GM23338 (cell line): Measurements from ENCODE around the gene MR1.

Source experiments
- CREB1 ChIP-seq: fragments of 250-450 bp; sonication (Bioruptor Pico); IDR thresholded peaks from 2 replicates; pipeline ENCODE4 v1.5.0; 2020; ENCODE audit warnings: low read depth, mild to moderate bottlenecking, moderate library complexity
- CTCF ChIP-seq, 2 experiments: fragments of 200-600 bp in 1 of 2; sonication (generic) in 1 of 2; conservative IDR thresholded peaks; 2 replicates each; pipeline versions ENCODE4 v1.5.1 to v1.6.1; 2016 to 2017; ENCODE audit warnings: antibody characterized with exemption in 2 of 2, low read depth in 2 of 2, mild to moderate bottlenecking in 2 of 2, moderate library complexity in 1 of 2
- ETS1 ChIP-seq: IDR thresholded peaks from 2 replicates; pipeline ENCODE4 v1.6.1; 2016; ENCODE audit warnings: antibody characterized with exemption
- EZH2 ChIP-seq: fragments of 200-600 bp; sonication (generic); IDR thresholded peaks from one replicate; pipeline ENCODE4 v1.8.0; 2017; ENCODE audit warnings: antibody characterized with exemption, mild to moderate bottlenecking, low read depth; ENCODE audit not compliant: unreplicated experiment
- EZH2phosphoT487 ChIP-seq: fragments of 200-600 bp; sonication (generic); IDR thresholded peaks from one replicate; pipeline ENCODE4 v1.8.1; 2018; ENCODE audit warnings: antibody characterized with exemption; ENCODE audit not compliant: unreplicated experiment
- JUNB ChIP-seq: IDR thresholded peaks from one replicate; pipeline ENCODE4 v1.6.1; 2016; ENCODE audit warnings: antibody characterized with exemption; ENCODE audit not compliant: unreplicated experiment
- NANOG ChIP-seq: IDR thresholded peaks from 2 replicates; pipeline ENCODE4 v1.6.1; 2016; ENCODE audit warnings: antibody characterized with exemption, borderline replicate concordance
- POLR2AphosphoS5 ChIP-seq: IDR thresholded peaks from 2 replicates; pipeline ENCODE4 v1.6.1; 2016; ENCODE audit warnings: antibody characterized with exemption, low read depth
- REST ChIP-seq: IDR thresholded peaks from one replicate; pipeline ENCODE4 v1.6.1; 2018; ENCODE audit warnings: antibody characterized with exemption; ENCODE audit not compliant: unreplicated experiment
- STAT1 ChIP-seq: IDR thresholded peaks from one replicate; pipeline ENCODE4 v1.6.1; 2016; ENCODE audit warnings: antibody characterized with exemption; ENCODE audit not compliant: unreplicated experiment
- ZNF114 ChIP-seq: fragments of 250-450 bp; sonication (Bioruptor Pico); IDR thresholded peaks from 2 replicates; pipeline ENCODE4 v1.5.0; 2020; ENCODE audit warnings: mild to moderate bottlenecking, moderate library complexity

GRCh38 chr1:181075766-181076350 lies 42.1 kb downstream of the MR1 start:
- TF ChIP-seq POLR2AphosphoS5 (no peak), CREB1 (CRISPR knock-in tag) (no peak), CTCF (conservative IDR thresholded peaks at IDR 0.05; ENCODE audit: low read depth in 2 of 2) (no peak), REST (no peak), EZH2phosphoT487 (no peak), EZH2 (no peak), ETS1 (no peak), ZNF114 (CRISPR knock-in tag) (no peak), NANOG (no peak), JUNB (no peak), STAT1 (no peak)
